Activated T-helper 9 cell treated with anti-CD3 and anti-CD28 coated beads, Interleukin-2, amount 50 U/mL, for 16 hours (primary cell): ENCODE results near the gene ZSWIM8.
A peak's percentile ranks its signal among the peaks of the same experiment; 100 is the strongest.
"Not testable (repeated sequence)": the region's sequence is repeated elsewhere in the genome, so short reads cannot be mapped to it uniquely, and the experiment has no call there.

Experiments
- DNase-seq: peaks from one replicate; pipeline ENCODE4 v3.0.0-alpha.2; 2020; ENCODE audit warnings: low read depth

Gene ZSWIM8

GRCh38 chr10:73795491-73795890, 10.1 kb downstream of the ZSWIM8 start:
- DNase-seq = not testable (repeated sequence)

GRCh38 chr10:73796035-73796434, 10.6 kb downstream of the ZSWIM8 start:
- DNase-seq = not testable (repeated sequence)

- DNase-seq = no peak
Measured at GRCh38 chr10:73796766-73797165, 11.4 kb downstream of the ZSWIM8 start.

- no peak for DNase-seq
Measured at GRCh38 chr10:73797324-73798025, 12.1 kb downstream of the ZSWIM8 start.

GRCh38 chr10:73798087-73798486, 12.7 kb downstream of the ZSWIM8 start:
- no peak for DNase-seq

- no peak for DNase-seq
Measured at GRCh38 chr10:73798927-73799560, 13.6 kb downstream of the ZSWIM8 start.

- DNase-seq = no peak
Measured at GRCh38 chr10:73799899-73800559, 14.6 kb downstream of the ZSWIM8 start.

- DNase-seq = no peak
Measured at GRCh38 chr10:73800560-73801252, 15.3 kb downstream of the ZSWIM8 start.

- DNase-seq = no peak
Measured at GRCh38 chr10:73801253-73801590, 15.8 kb downstream of the ZSWIM8 start.

GRCh38 chr10:73802276-73802991, 17.0 kb downstream of the ZSWIM8 start:
- DNase-seq = no peak

- no peak for DNase-seq
Measured at GRCh38 chr10:73803680-73804286, 18.4 kb downstream of the ZSWIM8 start.

GRCh38 chr10:73806176-73806950, 21.0 kb downstream of the ZSWIM8 start:
- DNase-seq = no peak

- no peak for DNase-seq
Measured at GRCh38 chr10:73807471-73807870, 22.1 kb downstream of the ZSWIM8 start.

- no peak for DNase-seq
Measured at GRCh38 chr10:73808021-73808815, 22.8 kb downstream of the ZSWIM8 start.

- no peak for DNase-seq
Measured at GRCh38 chr10:73809061-73809818, 23.8 kb downstream of the ZSWIM8 start.

GRCh38 chr10:73810358-73810734, 24.9 kb downstream of the ZSWIM8 start:
- DNase-seq = no peak

GRCh38 chr10:73810735-73811465, 25.5 kb downstream of the ZSWIM8 start:
- DNase-seq = peak; percentile 49

- DNase-seq = no peak
Measured at GRCh38 chr10:73812657-73813056, 27.3 kb downstream of the ZSWIM8 start.

GRCh38 chr10:73813333-73813732, 27.9 kb downstream of the ZSWIM8 start:
- DNase-seq = no peak
